HCT116 (cell line): ENCODE results near the gene AGFG2.

Experiments
- EGR1 ChIP-seq: IDR thresholded peaks from 2 replicates; pipeline ENCODE4 v1.6.1; 2012; ENCODE audit warnings: low read depth
- EZH2 ChIP-seq: fragments of 200-600 bp; sonication (generic); IDR thresholded peaks from 2 replicates; pipeline ENCODE4 v1.6.1; 2017; ENCODE audit warnings: antibody characterized with exemption, mixed run types
- FOSL1 ChIP-seq: IDR thresholded peaks from 2 replicates; pipeline ENCODE4 v1.6.1; 2012; ENCODE audit warnings: low read depth
- JUND ChIP-seq: IDR thresholded peaks from 2 replicates; pipeline ENCODE4 v1.6.1; 2012
- POLR2A ChIP-seq: IDR thresholded peaks from 2 replicates; pipeline ENCODE4 v1.7.0; 2011; ENCODE audit warnings: borderline replicate concordance; ENCODE audit not compliant: insufficient read depth, insufficient read length; ENCODE audit errors: extremely low read depth
- POLR2AphosphoS5 ChIP-seq: IDR thresholded peaks from 2 replicates; pipeline ENCODE4 v1.6.1; 2011; ENCODE audit warnings: mild to moderate bottlenecking, low read depth, low read length, moderate library complexity
- RAD21 ChIP-seq: IDR thresholded peaks from 2 replicates; pipeline ENCODE4 v1.6.1; 2012; ENCODE audit warnings: low read depth, mild to moderate bottlenecking
- REST ChIP-seq: IDR thresholded peaks from 2 replicates; pipeline ENCODE4 v1.6.1; 2012; ENCODE audit warnings: low read depth
- TCF7L2 ChIP-seq: IDR thresholded peaks from 2 replicates; pipeline ENCODE4 v1.7.0; 2011; ENCODE audit warnings: borderline replicate concordance, inconsistent platforms; ENCODE audit not compliant: insufficient read depth, insufficient read length; ENCODE audit errors: extremely low read depth
- YY1 ChIP-seq: IDR thresholded peaks from 2 replicates; pipeline ENCODE4 v1.6.1; 2011; ENCODE audit warnings: low read length, low read depth, moderate library complexity, mild to moderate bottlenecking; ENCODE audit not compliant: insufficient replicate concordance; ENCODE audit errors: extremely low read depth
- TF ChIP-seq, protein P1 (sequence below), 3 experiments: fragments of 200-600 bp in 1 of 3; sonication (generic) in 1 of 3; IDR thresholded peaks in 2 of 3; conservative IDR thresholded peaks in 1 of 3; 2 replicates each; pipeline ENCODE4 v1.5.1; 2012 to 2017; ENCODE audit warnings: low read depth in 2 of 3, low read length in 2 of 3, antibody characterized with exemption in 1 of 3, borderline replicate concordance in 1 of 3, control low read depth in 1 of 3, mild to moderate bottlenecking in 1 of 3, mixed read lengths in 1 of 3, mixed run types in 1 of 3, moderate library complexity in 1 of 3; ENCODE audit not compliant: insufficient read depth in 1 of 3
- TF ChIP-seq, protein P2 (sequence below): IDR thresholded peaks from 2 replicates; pipeline ENCODE4 v1.6.1; 2012

GRCh38 chr7:100519580-100519979 is 19.4 kb upstream of the AGFG2 start:
- no peak for TF ChIP-seq POLR2A
- TF ChIP-seq POLR2AphosphoS5 = no peak
- TF ChIP-seq, protein P1, sequence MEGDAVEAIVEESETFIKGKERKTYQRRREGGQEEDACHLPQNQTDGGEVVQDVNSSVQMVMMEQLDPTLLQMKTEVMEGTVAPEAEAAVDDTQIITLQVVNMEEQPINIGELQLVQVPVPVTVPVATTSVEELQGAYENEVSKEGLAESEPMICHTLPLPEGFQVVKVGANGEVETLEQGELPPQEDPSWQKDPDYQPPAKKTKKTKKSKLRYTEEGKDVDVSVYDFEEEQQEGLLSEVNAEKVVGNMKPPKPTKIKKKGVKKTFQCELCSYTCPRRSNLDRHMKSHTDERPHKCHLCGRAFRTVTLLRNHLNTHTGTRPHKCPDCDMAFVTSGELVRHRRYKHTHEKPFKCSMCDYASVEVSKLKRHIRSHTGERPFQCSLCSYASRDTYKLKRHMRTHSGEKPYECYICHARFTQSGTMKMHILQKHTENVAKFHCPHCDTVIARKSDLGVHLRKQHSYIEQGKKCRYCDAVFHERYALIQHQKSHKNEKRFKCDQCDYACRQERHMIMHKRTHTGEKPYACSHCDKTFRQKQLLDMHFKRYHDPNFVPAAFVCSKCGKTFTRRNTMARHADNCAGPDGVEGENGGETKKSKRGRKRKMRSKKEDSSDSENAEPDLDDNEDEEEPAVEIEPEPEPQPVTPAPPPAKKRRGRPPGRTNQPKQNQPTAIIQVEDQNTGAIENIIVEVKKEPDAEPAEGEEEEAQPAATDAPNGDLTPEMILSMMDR (IDR thresholded peaks at IDR 0.05 in 2 of 3, conservative IDR thresholded peaks at IDR 0.05 in 1 of 3; ENCODE audit: borderline replicate concordance in 1 of 3, insufficient read depth in 1 of 3, low read depth in 2 of 3, low read length in 2 of 3) = no peak
- no peak for TF ChIP-seq FOSL1
- no peak for TF ChIP-seq EZH2
- no peak for TF ChIP-seq REST
- no peak for TF ChIP-seq TCF7L2
- TF ChIP-seq JUND = no peak
- TF ChIP-seq YY1 = no peak
- TF ChIP-seq, protein P2, sequence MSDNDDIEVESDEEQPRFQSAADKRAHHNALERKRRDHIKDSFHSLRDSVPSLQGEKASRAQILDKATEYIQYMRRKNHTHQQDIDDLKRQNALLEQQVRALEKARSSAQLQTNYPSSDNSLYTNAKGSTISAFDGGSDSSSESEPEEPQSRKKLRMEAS = no peak
- TF ChIP-seq EGR1 = no peak
- TF ChIP-seq RAD21 = no peak
